ENCODE results near the gene TMTC3.

DNA sequence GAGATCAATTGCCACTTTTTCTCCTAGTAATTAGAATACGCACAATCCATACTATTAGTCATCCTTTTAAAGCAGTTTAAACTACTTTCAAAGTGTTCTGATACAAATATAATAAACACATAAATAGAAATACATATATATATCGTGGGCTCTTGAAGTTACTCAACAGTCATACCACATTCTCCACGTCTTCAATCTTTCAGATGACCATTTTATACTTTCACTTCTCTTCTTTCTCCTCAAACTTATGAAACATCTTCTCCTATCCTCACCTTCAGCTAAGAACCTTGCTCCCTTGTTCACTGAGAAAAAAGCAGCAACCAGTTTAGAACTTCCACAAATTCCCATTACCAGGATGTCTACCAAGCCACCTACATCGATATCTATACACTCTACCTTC, 19.4 kb upstream of the TMTC3 start:
- TF ChIP-seq, protein P1, sequence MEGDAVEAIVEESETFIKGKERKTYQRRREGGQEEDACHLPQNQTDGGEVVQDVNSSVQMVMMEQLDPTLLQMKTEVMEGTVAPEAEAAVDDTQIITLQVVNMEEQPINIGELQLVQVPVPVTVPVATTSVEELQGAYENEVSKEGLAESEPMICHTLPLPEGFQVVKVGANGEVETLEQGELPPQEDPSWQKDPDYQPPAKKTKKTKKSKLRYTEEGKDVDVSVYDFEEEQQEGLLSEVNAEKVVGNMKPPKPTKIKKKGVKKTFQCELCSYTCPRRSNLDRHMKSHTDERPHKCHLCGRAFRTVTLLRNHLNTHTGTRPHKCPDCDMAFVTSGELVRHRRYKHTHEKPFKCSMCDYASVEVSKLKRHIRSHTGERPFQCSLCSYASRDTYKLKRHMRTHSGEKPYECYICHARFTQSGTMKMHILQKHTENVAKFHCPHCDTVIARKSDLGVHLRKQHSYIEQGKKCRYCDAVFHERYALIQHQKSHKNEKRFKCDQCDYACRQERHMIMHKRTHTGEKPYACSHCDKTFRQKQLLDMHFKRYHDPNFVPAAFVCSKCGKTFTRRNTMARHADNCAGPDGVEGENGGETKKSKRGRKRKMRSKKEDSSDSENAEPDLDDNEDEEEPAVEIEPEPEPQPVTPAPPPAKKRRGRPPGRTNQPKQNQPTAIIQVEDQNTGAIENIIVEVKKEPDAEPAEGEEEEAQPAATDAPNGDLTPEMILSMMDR (IDR thresholded peaks at IDR 0.05), result no peak
- no peak for TF ChIP-seq POLR2A (IDR thresholded peaks at IDR 0.05)
